ENCODE data around the gene HS3ST6. TPM values are rescaled to one million over a fixed set of nuclear protein-coding genes. Genes with fewer than 3 reads are reported as not detected.
"Not testable (repeated sequence)": the region's sequence is repeated elsewhere in the genome, so short reads cannot be mapped to it uniquely, and the experiment has no call there.

HS3ST6 gene
- total RNA-seq, 1 donor from 2014 or later, result not detected

DNA sequence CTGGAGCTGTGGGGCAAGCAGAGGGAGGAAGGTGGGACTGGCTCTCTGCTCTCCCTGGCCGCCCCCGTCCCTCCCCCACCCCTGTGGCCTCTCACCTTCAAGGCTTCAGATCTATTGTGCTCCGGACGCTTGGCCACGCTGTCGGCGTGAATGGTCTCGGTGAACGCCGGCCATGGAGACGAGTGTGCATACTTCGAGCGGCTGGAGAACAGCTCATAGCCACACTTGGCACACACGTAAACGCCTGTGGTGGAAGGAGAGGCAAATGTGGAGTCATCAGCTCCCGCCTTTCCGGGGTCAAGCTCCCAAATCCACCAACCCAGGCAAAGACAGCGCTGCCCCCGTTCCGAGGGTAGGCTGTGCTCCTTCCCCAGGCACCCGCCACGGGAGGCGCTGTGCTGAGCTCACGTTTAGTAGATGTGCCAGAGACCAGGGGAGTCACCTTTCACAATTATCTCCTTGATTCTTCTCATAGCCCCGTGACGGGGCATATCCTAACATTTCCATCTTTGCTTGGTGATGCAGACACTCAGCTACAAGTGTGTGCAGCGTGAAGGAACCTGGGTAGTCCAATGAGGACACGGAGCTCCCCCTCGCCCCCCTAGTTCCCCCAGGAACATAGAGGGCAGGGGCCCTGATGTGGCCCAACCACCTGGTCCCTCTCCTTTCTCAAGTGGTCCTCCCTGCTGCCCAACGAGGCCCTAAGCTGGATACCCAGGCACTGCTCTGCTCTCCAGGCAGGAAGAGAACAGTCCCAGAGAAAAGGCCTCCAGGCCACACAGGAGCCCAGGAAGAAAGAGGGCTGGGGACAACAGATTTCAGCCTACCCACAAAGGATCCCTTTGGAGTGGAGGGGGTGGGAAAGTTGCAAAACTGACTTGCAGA, 23.2 kb upstream of the HS3ST6 start:
- H3K27ac Mint-ChIP-seq (ENCODE audit: unreplicated experiment), result no peak overlapping the region
- peak; percentile 49 for DNase-seq (ENCODE audit: low spot score)
- TF ChIP-seq, protein P1, sequence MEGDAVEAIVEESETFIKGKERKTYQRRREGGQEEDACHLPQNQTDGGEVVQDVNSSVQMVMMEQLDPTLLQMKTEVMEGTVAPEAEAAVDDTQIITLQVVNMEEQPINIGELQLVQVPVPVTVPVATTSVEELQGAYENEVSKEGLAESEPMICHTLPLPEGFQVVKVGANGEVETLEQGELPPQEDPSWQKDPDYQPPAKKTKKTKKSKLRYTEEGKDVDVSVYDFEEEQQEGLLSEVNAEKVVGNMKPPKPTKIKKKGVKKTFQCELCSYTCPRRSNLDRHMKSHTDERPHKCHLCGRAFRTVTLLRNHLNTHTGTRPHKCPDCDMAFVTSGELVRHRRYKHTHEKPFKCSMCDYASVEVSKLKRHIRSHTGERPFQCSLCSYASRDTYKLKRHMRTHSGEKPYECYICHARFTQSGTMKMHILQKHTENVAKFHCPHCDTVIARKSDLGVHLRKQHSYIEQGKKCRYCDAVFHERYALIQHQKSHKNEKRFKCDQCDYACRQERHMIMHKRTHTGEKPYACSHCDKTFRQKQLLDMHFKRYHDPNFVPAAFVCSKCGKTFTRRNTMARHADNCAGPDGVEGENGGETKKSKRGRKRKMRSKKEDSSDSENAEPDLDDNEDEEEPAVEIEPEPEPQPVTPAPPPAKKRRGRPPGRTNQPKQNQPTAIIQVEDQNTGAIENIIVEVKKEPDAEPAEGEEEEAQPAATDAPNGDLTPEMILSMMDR (IDR thresholded peaks at IDR 0.05; ENCODE audit: unreplicated experiment), result peak; percentile 14

DNA sequence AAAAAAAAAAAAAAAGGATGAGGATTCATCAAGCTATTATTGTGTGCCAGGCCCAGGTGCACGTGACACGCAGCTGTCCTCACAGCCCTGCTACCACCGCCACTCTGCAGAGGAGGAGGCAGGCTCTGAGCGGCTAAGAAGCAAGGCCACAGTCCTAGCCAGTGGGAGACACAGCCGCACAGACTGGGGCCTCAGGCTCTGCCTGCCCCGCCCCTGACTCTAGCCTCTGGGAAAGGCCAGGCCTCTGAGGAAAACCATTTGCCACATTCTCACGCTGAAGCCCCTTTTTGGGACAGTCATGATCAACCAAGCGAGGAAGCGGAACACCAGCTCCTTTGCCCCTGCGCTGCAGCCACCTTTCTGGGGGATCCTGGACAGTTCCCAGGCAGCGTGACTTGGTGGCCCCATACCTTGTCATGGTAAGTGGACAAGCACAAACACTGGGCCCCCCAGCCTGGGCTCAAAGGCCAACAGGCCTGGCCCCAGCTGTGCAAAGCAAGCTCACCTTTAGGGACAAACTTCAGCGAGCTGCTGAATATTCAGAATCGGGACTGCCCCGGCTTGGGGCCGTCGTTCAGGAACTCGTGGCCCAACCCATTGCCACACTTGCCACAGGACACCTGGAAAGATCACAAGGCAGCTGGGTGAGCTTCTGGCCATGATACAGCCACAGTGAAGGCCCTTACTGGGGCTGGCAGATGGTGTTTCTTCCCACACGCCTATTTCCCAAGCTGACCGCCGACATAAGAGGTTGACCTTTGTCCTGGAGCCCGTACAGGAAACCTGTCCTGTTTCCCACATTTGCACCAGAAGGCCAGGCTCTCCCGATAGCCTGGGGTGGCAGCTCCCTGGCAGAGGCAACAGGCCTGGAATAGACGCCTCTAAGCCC, 22.3 kb upstream of the HS3ST6 start:
- Mint-ChIP-seq H3K9me3 (ENCODE audit: unreplicated experiment) (no peaks in the 10 kb centered on the region), H3K27me3 (ENCODE audit: unreplicated experiment) (peaks cover 10% of the 10 kb centered on the region), H3K4me1 (ENCODE audit: unreplicated experiment) (no peaks in the 10 kb centered on the region), H3K36me3 (ENCODE audit: low read depth, unreplicated experiment) (peaks cover 5% of the 10 kb centered on the region), H3K4me3 (ENCODE audit: unreplicated experiment) (no peak overlapping the region), H3K27ac (ENCODE audit: unreplicated experiment) (no peak overlapping the region)
- no peak for DNase-seq (ENCODE audit: low spot score)
- TF ChIP-seq, protein P1 (IDR thresholded peaks at IDR 0.05; ENCODE audit: unreplicated experiment), result no peak

More for the DNA sequence above, 23.2 kb upstream of the HS3ST6 start:
- no peaks in the 10 kb centered on the region for H3K4me1 Mint-ChIP-seq (ENCODE audit: unreplicated experiment)
- peaks cover 5% of the 10 kb centered on the region for H3K36me3 Mint-ChIP-seq (ENCODE audit: low read depth, unreplicated experiment)
- no peaks in the 10 kb centered on the region for H3K9me3 Mint-ChIP-seq (ENCODE audit: unreplicated experiment)
- H3K4me3 Mint-ChIP-seq (ENCODE audit: unreplicated experiment), result peak overlapping the region; percentile 51
- H3K27me3 Mint-ChIP-seq (ENCODE audit: unreplicated experiment), result peaks cover 12% of the 10 kb centered on the region

DNA sequence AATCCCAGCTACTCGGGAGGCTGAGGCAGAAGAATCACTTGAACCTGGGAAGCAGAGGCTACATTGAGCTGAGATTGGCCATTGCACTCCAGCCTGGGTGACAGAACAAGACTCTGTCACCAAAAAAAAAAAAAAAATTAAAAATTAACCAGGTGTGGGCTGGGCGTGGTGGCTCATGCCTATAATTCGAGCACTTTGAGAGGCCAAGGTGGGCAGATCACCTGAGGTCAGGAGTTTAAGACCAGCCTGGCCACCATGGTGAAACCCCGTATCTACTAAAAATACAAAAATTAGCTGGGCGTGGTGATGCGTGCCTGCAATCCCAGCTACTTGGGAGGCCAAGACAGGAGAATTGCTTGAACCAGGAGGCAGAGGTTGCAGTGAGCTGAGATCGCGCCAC, 21.6 kb upstream of the HS3ST6 start:
- H3K9me3 Mint-ChIP-seq (ENCODE audit: unreplicated experiment); H3K4me1 Mint-ChIP-seq (ENCODE audit: unreplicated experiment); H3K36me3 Mint-ChIP-seq (ENCODE audit: low read depth, unreplicated experiment); H3K27ac Mint-ChIP-seq (ENCODE audit: unreplicated experiment); H3K27me3 Mint-ChIP-seq (ENCODE audit: unreplicated experiment); DNase-seq (ENCODE audit: low spot score); H3K4me3 Mint-ChIP-seq (ENCODE audit: unreplicated experiment): not testable (repeated sequence)

DNA sequence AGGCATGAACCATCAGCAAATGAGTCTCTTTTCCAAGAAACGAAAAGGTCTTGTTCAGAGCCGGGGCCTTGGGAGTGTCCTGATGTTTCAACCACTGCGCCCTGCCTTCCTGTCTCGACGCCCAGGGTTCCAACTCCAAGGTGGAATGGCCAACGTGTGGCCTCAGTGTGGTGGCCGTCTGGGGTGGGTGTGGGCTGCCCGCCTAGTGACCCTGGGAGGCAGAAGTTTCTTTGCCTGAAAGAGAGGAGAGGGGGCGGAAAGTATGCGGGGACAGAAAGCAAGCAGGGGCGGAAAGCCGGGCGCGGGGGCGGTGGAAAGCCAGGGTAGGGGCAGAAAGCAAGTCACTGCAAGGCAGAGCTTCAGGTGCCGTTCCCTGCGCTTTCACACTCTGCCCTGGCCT, 20.7 kb upstream of the HS3ST6 start:
- no peaks in the 10 kb centered on the region for H3K4me1 Mint-ChIP-seq (ENCODE audit: unreplicated experiment)
- peaks cover 5% of the 10 kb centered on the region for H3K36me3 Mint-ChIP-seq (ENCODE audit: low read depth, unreplicated experiment)
- H3K9me3 Mint-ChIP-seq (ENCODE audit: unreplicated experiment), result no peaks in the 10 kb centered on the region
- H3K27ac Mint-ChIP-seq (ENCODE audit: unreplicated experiment), result no peak overlapping the region
- DNase-seq (ENCODE audit: low spot score), result no peak
- TF ChIP-seq, protein P1 (IDR thresholded peaks at IDR 0.05; ENCODE audit: unreplicated experiment), result no peak
- H3K4me3 Mint-ChIP-seq (ENCODE audit: unreplicated experiment), result no peak overlapping the region
- peaks cover 4% of the 10 kb centered on the region for H3K27me3 Mint-ChIP-seq (ENCODE audit: unreplicated experiment)

DNA sequence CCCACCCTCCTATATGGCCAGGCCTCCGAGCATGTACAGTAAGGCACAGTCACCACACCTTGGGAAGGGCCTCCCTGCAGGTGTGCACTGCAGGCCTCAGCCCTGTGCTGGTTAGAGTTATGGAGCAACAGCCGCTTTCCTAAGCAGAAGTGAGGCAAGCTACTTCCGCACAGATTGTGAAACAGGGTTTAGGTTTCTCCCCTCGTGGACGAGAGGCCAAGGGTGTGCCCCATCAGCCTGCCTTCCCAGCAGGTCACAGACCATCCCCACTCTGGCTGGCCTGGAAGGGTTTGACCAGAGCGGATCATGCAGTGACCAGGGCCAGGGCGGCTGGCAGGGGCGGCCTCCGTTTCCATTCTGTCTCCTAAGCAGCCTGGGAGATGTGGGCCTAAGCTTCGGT, 20.1 kb upstream of the HS3ST6 start:
- no peak for DNase-seq (ENCODE audit: low spot score)
- Mint-ChIP-seq H3K27me3 (ENCODE audit: unreplicated experiment) (peaks cover 3% of the 10 kb centered on the region), H3K9me3 (ENCODE audit: unreplicated experiment) (no peaks in the 10 kb centered on the region), H3K4me3 (ENCODE audit: unreplicated experiment) (no peak overlapping the region), H3K27ac (ENCODE audit: unreplicated experiment) (no peak overlapping the region), H3K4me1 (ENCODE audit: unreplicated experiment) (no peaks in the 10 kb centered on the region), H3K36me3 (ENCODE audit: low read depth, unreplicated experiment) (peaks cover 5% of the 10 kb centered on the region)
- TF ChIP-seq, protein P1 (IDR thresholded peaks at IDR 0.05; ENCODE audit: unreplicated experiment), result no peak
